Ascending aorta (tissue), 2 donors: Measurements from ENCODE around the gene GIGYF2. TPM values are rescaled to one million over a fixed set of nuclear protein-coding genes. Genes with fewer than 3 reads are reported as not detected.

Experiments used
- DNase-seq, 2 donors: peaks; one replicate each; pipeline ENCODE4 v3.0.0-alpha.2; 2019; ENCODE audit warnings: low spot score in 2 of 2
- H3K27ac ChIP-seq, 2 donors: fragments of 200-600 bp; sonication (generic); one replicate each; pipeline ENCODE4 v1.5.1; 2016 to 2017; ENCODE audit warnings: mild to moderate bottlenecking in 1 of 2
- H3K27me3 ChIP-seq: fragments of 200-600 bp; sonication (generic); one replicate; pipeline ENCODE4 v1.5.1; 2017
- H3K36me3 ChIP-seq, 2 donors: fragments of 200-600 bp; sonication (generic); one replicate each; pipeline ENCODE4 v1.5.1; 2016
- H3K4me1 ChIP-seq, 2 donors: fragments of 200-600 bp; sonication (generic); one replicate each; pipeline ENCODE4 v1.5.1; 2016 to 2017; ENCODE audit warnings: mild to moderate bottlenecking in 1 of 2
- H3K4me3 ChIP-seq, 2 donors: fragments of 200-600 bp; sonication (generic); one replicate each; pipeline ENCODE4 v1.5.1; 2016 to 2017; ENCODE audit warnings: mild to moderate bottlenecking in 1 of 2
- H3K9me3 ChIP-seq, 2 donors: fragments of 200-600 bp; sonication (generic); one replicate each; pipeline ENCODE4 v1.5.1; 2016
- intact Hi-C: fragments of 100-400 bp; cut with DNase I; formaldehyde crosslinking; loops from one replicate; pipeline ENCODE4 v1.15.1; 2023
- total RNA-seq: library from RNA; depleted of rRNA; stranded (reverse); fragments of >200 nt; gene quantifications from one replicate; pipeline ENCODE4 v1.1.0, GENCODE V29; 2016
- TF ChIP-seq, protein P1 (sequence below), 3 experiments: fragments of 200-600 bp in 2 of 3; fragments of 450-650 bp in 1 of 3; sonication (generic) in 2 of 3; IDR thresholded peaks; one replicate each; pipeline ENCODE4 v1.5.1; 2016 to 2019; ENCODE audit warnings: antibody characterized with exemption in 3 of 3, mild to moderate bottlenecking in 1 of 3, moderate library complexity in 1 of 3

Gene GIGYF2
- total RNA-seq, 1 donor from 2014 or later, result 27.5 TPM

DNA sequence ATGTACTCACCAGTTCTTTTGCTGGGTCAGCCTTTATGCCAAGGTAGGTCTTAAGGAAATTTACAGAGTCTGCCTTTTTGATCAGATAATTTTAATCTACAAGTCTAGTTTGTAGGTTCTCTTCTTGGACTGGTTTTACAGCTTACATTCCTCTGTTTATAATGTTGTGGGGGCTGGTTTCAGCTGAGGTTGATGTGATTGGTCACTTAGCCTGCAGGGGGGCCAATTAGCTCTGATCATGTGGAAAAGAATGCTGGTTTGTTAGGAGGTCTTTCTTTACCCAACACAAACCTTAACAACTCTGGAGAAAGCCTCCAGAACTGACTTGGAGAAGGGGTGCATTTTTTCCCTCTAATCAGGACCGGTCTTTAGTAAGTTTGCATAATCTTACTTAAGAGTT lies 79.3 kb downstream of the GIGYF2 start, which contains the start of gene KCNJ13:
Gene KCNJ13 (minus strand): TSS at position 131 of the 400 bp plus-strand sequence. CDS start 5,203 bp downstream, outside the sequence.
- H3K4me1 ChIP-seq, result no peaks in the 10 kb centered on the region
- H3K27ac ChIP-seq, result no peak within 1 kb of the TSS
- TF ChIP-seq, protein P1, sequence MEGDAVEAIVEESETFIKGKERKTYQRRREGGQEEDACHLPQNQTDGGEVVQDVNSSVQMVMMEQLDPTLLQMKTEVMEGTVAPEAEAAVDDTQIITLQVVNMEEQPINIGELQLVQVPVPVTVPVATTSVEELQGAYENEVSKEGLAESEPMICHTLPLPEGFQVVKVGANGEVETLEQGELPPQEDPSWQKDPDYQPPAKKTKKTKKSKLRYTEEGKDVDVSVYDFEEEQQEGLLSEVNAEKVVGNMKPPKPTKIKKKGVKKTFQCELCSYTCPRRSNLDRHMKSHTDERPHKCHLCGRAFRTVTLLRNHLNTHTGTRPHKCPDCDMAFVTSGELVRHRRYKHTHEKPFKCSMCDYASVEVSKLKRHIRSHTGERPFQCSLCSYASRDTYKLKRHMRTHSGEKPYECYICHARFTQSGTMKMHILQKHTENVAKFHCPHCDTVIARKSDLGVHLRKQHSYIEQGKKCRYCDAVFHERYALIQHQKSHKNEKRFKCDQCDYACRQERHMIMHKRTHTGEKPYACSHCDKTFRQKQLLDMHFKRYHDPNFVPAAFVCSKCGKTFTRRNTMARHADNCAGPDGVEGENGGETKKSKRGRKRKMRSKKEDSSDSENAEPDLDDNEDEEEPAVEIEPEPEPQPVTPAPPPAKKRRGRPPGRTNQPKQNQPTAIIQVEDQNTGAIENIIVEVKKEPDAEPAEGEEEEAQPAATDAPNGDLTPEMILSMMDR (IDR thresholded peaks at IDR 0.05), result no peak
- H3K4me3 ChIP-seq, result no peak within 1 kb of the TSS
- H3K27me3 ChIP-seq, result no peaks in the 10 kb centered on the region
- no peak for DNase-seq
- peaks cover 0 to 19% of the 10 kb centered on the region in 2 donors for H3K36me3 ChIP-seq
- no peaks in the 10 kb centered on the region for H3K9me3 ChIP-seq
- intact Hi-C loops, result no loop called here

DNA sequence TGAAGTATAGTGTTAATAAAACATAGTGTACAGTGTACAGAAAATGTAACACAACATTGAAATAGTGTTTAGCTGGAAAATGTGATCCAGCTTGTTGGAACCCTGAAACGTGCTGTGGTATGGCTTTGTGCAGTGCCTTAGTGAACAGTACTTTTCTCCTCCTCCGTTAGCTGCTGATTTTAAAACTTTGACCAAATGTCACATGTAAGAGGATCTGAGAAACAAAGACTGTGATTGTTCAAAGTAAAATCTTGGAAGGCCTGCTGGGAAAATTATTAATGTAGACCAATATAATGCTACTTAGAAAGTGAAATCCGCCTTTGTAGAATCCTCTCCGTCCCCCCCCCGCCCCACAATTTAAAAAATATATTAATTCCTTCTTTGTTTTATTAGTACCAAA lies 80.1 kb downstream of the GIGYF2 start:
- intact Hi-C loops, result no loop called here
- DNase-seq, result no peak
- Histone ChIP-seq H3K36me3 (peaks cover 0 to 14% of the 10 kb centered on the region in 2 donors), H3K4me1 (no peaks in the 10 kb centered on the region), H3K27me3 (no peaks in the 10 kb centered on the region), H3K4me3 (no peak overlapping the region), H3K27ac (no peak overlapping the region), H3K9me3 (no peaks in the 10 kb centered on the region)
- TF ChIP-seq, protein P1 (IDR thresholded peaks at IDR 0.05), result no peak

DNA sequence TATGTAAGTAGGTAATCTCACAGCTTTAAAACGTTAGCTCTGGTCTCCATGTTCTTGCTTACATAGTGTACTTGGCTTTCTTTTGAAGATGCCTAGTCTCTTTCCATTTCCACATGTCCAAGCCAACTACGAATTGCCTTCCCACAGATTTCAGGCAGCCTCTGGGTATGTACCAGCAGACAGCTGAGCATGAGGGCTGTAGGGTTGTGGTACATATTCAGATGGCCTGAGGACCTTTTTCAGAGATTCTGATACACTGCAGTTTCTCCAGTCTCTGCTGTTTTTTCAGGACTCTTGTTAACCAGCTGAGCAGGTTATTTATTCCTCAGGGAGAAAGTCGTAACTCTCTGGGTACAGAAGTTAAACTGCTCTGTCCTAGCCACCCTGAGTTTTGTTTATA lies 82.3 kb downstream of the GIGYF2 start:
- Histone ChIP-seq H3K9me3 (no peaks in the 10 kb centered on the region), H3K36me3 (peaks cover 5% of the 10 kb centered on the region in 2 donors), H3K4me1 (no peaks in the 10 kb centered on the region), H3K27ac (no peak overlapping the region), H3K27me3 (no peaks in the 10 kb centered on the region), H3K4me3 (no peak overlapping the region)
- no peak for DNase-seq
- TF ChIP-seq, protein P1 (IDR thresholded peaks at IDR 0.05), result no peak
- intact Hi-C loops, result no loop called here

DNA sequence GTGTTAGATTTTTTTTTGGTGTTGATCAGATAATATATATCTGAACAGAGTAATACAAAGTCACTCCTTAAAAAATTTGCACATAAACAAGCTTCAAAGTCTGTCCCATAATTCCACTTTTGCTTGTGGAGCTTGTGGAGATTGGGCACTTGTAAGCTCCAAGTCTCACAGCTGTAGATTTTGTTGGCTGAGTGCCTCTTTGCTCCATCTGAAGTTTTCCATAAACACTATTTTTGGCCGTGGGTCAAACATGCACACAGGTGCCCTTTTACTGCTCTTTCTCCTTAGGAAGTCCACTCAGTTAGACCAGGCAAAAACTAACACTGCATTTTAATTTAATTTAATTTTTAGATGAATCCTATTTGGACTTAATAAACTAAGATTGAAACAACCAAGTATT lies 82.8 kb downstream of the GIGYF2 start:
- Histone ChIP-seq H3K27me3 (no peaks in the 10 kb centered on the region), H3K4me1 (no peaks in the 10 kb centered on the region), H3K27ac (no peak overlapping the region), H3K4me3 (no peak overlapping the region), H3K36me3 (peaks cover 5 to 7% of the 10 kb centered on the region in 2 donors), H3K9me3 (no peaks in the 10 kb centered on the region)
- intact Hi-C loops, result no loop called here
- TF ChIP-seq, protein P1 (IDR thresholded peaks at IDR 0.05), result no peak
- no peak for DNase-seq

DNA sequence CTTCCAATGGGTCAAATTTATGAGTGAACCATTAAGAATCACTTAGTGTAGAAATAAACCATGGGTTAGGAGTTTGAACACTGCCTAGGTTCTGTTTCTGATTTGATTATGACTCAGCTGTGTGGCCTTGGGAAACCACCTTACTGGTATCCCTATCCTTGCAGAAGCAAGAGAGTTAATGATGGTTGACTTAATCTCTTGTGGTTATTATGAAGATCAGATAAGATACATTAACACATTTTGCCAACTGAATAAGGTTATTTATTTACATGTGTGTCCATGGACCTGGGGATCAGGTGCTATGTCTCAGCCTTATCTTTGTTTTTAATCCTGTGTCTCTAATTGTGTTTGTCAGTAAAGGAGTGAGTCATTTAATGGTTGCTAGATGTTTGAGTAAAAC lies 84.6 kb downstream of the GIGYF2 start:
- H3K27ac ChIP-seq, result no peak overlapping the region
- DNase-seq, result no peak
- no peaks in the 10 kb centered on the region for H3K9me3 ChIP-seq
- no peaks in the 10 kb centered on the region for H3K4me1 ChIP-seq
- intact Hi-C loops, result no loop called here
- H3K27me3 ChIP-seq, result no peaks in the 10 kb centered on the region
- no peak overlapping the region for H3K4me3 ChIP-seq
- TF ChIP-seq, protein P1 (IDR thresholded peaks at IDR 0.05), result no peak
- peaks cover 9 to 11% of the 10 kb centered on the region in 2 donors for H3K36me3 ChIP-seq

DNA sequence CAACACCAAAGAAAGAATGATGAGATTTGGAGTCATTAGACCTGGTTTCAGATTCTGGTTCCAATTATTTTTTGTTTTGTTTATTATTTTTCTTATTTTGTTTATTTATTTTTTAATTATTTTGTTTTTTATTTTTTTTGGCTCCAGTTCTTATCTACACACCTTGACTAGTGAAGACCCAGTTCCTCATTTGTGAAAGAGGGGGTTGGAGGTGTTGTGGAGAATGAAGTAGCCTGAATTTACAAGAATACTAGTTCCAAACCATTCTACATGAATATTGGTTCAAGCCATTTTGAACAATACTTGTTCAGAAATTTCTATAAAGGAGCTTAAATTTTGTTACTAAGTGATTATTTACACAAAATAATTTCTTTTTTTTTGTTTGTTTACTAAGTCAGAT lies 86.1 kb downstream of the GIGYF2 start:
- Histone ChIP-seq H3K4me1 (no peaks in the 10 kb centered on the region), H3K4me3 (no peak overlapping the region), H3K36me3 (peaks cover 16 to 19% of the 10 kb centered on the region in 2 donors), H3K27ac (no peak overlapping the region), H3K27me3 (no peaks in the 10 kb centered on the region), H3K9me3 (no peaks in the 10 kb centered on the region)
- no peak for DNase-seq
- intact Hi-C loops, result no loop called here
- TF ChIP-seq, protein P1 (IDR thresholded peaks at IDR 0.05), result no peak
